ENCODE results near the gene PLP2. TPM values are rescaled to one million over a fixed set of nuclear protein-coding genes. Genes with fewer than 3 reads are reported as not detected.

The PLP2 gene
- total RNA-seq, 2 donors from 2014 or later, result 228 to 233 TPM

- H3K4me3 Mint-ChIP-seq, result peak overlapping the region; percentile 89
These were observed 16.3 kb upstream of the PLP2 start for GRCh38 chrX:49155243-49155899.

GRCh38 chrX:49155900-49156837 is 15.5 kb upstream of the PLP2 start:
- peak overlapping the region; percentile 89 for H3K4me3 Mint-ChIP-seq
- peak; percentile 92 for ATAC-seq (replicated peaks)
- H3K36me3 Mint-ChIP-seq (ENCODE audit: low read depth), result no peaks in the 10 kb centered on the region
- H3K27ac Mint-ChIP-seq, result peak overlapping the region; percentile 95
- H3K27me3 Mint-ChIP-seq, result no peaks in the 10 kb centered on the region
- H3K4me1 Mint-ChIP-seq, result peaks cover 8% of the 10 kb centered on the region
- no peaks in the 10 kb centered on the region for H3K9me3 Mint-ChIP-seq

More at GRCh38 chrX:49155243-49155899, 16.3 kb upstream of the PLP2 start:
- Mint-ChIP-seq H3K9me3 (no peaks in the 10 kb centered on the region), H3K27ac (peak overlapping the region; percentile 95), H3K4me1 (peaks cover 8% of the 10 kb centered on the region), H3K36me3 (ENCODE audit: low read depth) (no peaks in the 10 kb centered on the region), H3K27me3 (no peaks in the 10 kb centered on the region)
- peak; percentile 54 for ATAC-seq (replicated peaks)

- Mint-ChIP-seq H3K27me3 (no peaks in the 10 kb centered on the region), H3K36me3 (ENCODE audit: low read depth) (no peaks in the 10 kb centered on the region), H3K4me3 (no peak overlapping the region), H3K27ac (no peak overlapping the region), H3K9me3 (no peaks in the 10 kb centered on the region), H3K4me1 (peaks cover 8% of the 10 kb centered on the region)
- ATAC-seq (replicated peaks), result no peak
These were observed 14.5 kb upstream of the PLP2 start for GRCh38 chrX:49157194-49157593.

GRCh38 chrX:49160908-49161307 is 10.8 kb upstream of the PLP2 start:
- no peak for ATAC-seq (replicated peaks)
- Mint-ChIP-seq H3K27me3 (no peaks in the 10 kb centered on the region), H3K9me3 (no peaks in the 10 kb centered on the region), H3K4me3 (no peak overlapping the region), H3K4me1 (peaks cover 7% of the 10 kb centered on the region), H3K36me3 (ENCODE audit: low read depth) (no peaks in the 10 kb centered on the region), H3K27ac (no peak overlapping the region)

GRCh38 chrX:49161632-49162031 is 10.1 kb upstream of the PLP2 start:
- no peaks in the 10 kb centered on the region for H3K9me3 Mint-ChIP-seq
- no peak for ATAC-seq (replicated peaks)
- H3K4me3 Mint-ChIP-seq, result no peak overlapping the region
- no peaks in the 10 kb centered on the region for H3K27me3 Mint-ChIP-seq
- peaks cover 7% of the 10 kb centered on the region for H3K4me1 Mint-ChIP-seq
- H3K27ac Mint-ChIP-seq, result no peak overlapping the region
- no peaks in the 10 kb centered on the region for H3K36me3 Mint-ChIP-seq (ENCODE audit: low read depth)

- no peaks in the 10 kb centered on the region for H3K36me3 Mint-ChIP-seq (ENCODE audit: low read depth)
- H3K9me3 Mint-ChIP-seq, result no peaks in the 10 kb centered on the region
- ATAC-seq (replicated peaks), result no peak
- peak within 1 kb of the TSS; percentile 94 for H3K4me3 Mint-ChIP-seq
- peaks cover 7% of the 10 kb centered on the region for H3K4me1 Mint-ChIP-seq
- H3K27me3 Mint-ChIP-seq, result no peaks in the 10 kb centered on the region
- peak within 1 kb of the TSS; percentile 92 for H3K27ac Mint-ChIP-seq
These were observed 9.1 kb upstream of the PLP2 start, which contains the start of gene MAGIX for GRCh38 chrX:49162620-49163019. Gene MAGIX, plus strand, starts transcription at chrX:49162758. Its CDS starts 132 bp downstream, at chrX:49162890.

- peaks cover 7% of the 10 kb centered on the region for H3K4me1 Mint-ChIP-seq
- peak overlapping the region; percentile 92 for H3K27ac Mint-ChIP-seq
These were observed 7.9 kb upstream of the PLP2 start for GRCh38 chrX:49163555-49164419.

GRCh38 chrX:49164589-49165360 is 6.9 kb upstream of the PLP2 start:
- Mint-ChIP-seq H3K9me3 (no peaks in the 10 kb centered on the region), H3K27ac (peak overlapping the region; percentile 92), H3K4me1 (peaks cover 7% of the 10 kb centered on the region), H3K27me3 (no peaks in the 10 kb centered on the region), H3K4me3 (peak overlapping the region; percentile 94), H3K36me3 (ENCODE audit: low read depth) (no peaks in the 10 kb centered on the region)
- ATAC-seq (replicated peaks), result no peak

More at GRCh38 chrX:49163555-49164419, 7.9 kb upstream of the PLP2 start:
- H3K36me3 Mint-ChIP-seq (ENCODE audit: low read depth), result no peaks in the 10 kb centered on the region
- peak; percentile 61 for ATAC-seq (replicated peaks)
- no peaks in the 10 kb centered on the region for H3K9me3 Mint-ChIP-seq
- H3K27me3 Mint-ChIP-seq, result no peaks in the 10 kb centered on the region
- H3K4me3 Mint-ChIP-seq, result peak overlapping the region; percentile 94

- Mint-ChIP-seq H3K27ac (peak overlapping the region; percentile 96), H3K27me3 (no peaks in the 10 kb centered on the region), H3K4me3 (peak overlapping the region; percentile 94), H3K4me1 (peaks cover 7% of the 10 kb centered on the region), H3K36me3 (ENCODE audit: low read depth) (no peaks in the 10 kb centered on the region), H3K9me3 (no peaks in the 10 kb centered on the region)
- ATAC-seq (replicated peaks), result peak; percentile 66
These were observed 5.5 kb upstream of the PLP2 start for GRCh38 chrX:49165901-49166881.

- Mint-ChIP-seq H3K27me3 (no peaks in the 10 kb centered on the region), H3K27ac (peak overlapping the region; percentile 96), H3K9me3 (no peaks in the 10 kb centered on the region), H3K4me1 (peaks cover 7% of the 10 kb centered on the region), H3K36me3 (ENCODE audit: low read depth) (no peaks in the 10 kb centered on the region), H3K4me3 (peak overlapping the region; percentile 94)
- ATAC-seq (replicated peaks), result peak; percentile 49
These were observed 4.6 kb upstream of the PLP2 start for GRCh38 chrX:49166914-49167739.

GRCh38 chrX:49167740-49168108 is 4.0 kb upstream of the PLP2 start:
- H3K4me1 Mint-ChIP-seq, result peaks cover 7% of the 10 kb centered on the region
- H3K9me3 Mint-ChIP-seq, result no peaks in the 10 kb centered on the region
- H3K4me3 Mint-ChIP-seq, result peak overlapping the region; percentile 94
- H3K27ac Mint-ChIP-seq, result peak overlapping the region; percentile 96
- ATAC-seq (replicated peaks), result no peak
- H3K27me3 Mint-ChIP-seq, result no peaks in the 10 kb centered on the region
- H3K36me3 Mint-ChIP-seq (ENCODE audit: low read depth), result peaks cover 4% of the 10 kb centered on the region

GRCh38 chrX:49172280-49172780 is 632 bp downstream of the PLP2 start:
- peak overlapping the region; percentile 87 for H3K27ac Mint-ChIP-seq
- H3K4me1 Mint-ChIP-seq, result peaks cover 14% of the 10 kb centered on the region
- H3K9me3 Mint-ChIP-seq, result no peaks in the 10 kb centered on the region
- peak overlapping the region; percentile 85 for H3K4me3 Mint-ChIP-seq
- peaks cover 47% of the 10 kb centered on the region for H3K36me3 Mint-ChIP-seq (ENCODE audit: low read depth)
- ATAC-seq (replicated peaks), result peak; percentile 84
- no peaks in the 10 kb centered on the region for H3K27me3 Mint-ChIP-seq

Measured in activated T-helper 17 cell treated with anti-CD3 and anti-CD28 coated beads, Interleukin-2, amount 50 U/mL, for 72 hours (primary cell).